Glutamatergic neuron (in vitro differentiated cells): ENCODE results near the gene RRAGB. TPM values are rescaled to one million over a fixed set of nuclear protein-coding genes. Genes with fewer than 3 reads are reported as not detected.
"Not testable (repeated sequence)": the region's sequence is repeated elsewhere in the genome, so short reads cannot be mapped to it uniquely, and the experiment has no call there.

ENCODE experiments used
- DNase-seq: peaks from one replicate; pipeline ENCODE4 v3.0.0; 2022
- H3K27ac Mint-ChIP-seq: one replicate; pipeline ENCODE4 v1.8.0; 2020; ENCODE audit warnings: mild to moderate bottlenecking, mixed read lengths, inconsistent platforms; ENCODE audit not compliant: unreplicated experiment
- H3K27me3 Mint-ChIP-seq: one replicate; pipeline ENCODE4 v1.8.0; 2020; ENCODE audit warnings: mild to moderate bottlenecking, moderate library complexity, mixed read lengths, inconsistent platforms; ENCODE audit not compliant: unreplicated experiment
- H3K36me3 Mint-ChIP-seq: one replicate; pipeline ENCODE4 v1.8.0; 2020; ENCODE audit warnings: mild to moderate bottlenecking, mixed read lengths, inconsistent platforms; ENCODE audit not compliant: unreplicated experiment
- H3K4me1 Mint-ChIP-seq: one replicate; pipeline ENCODE4 v1.8.0; 2020; ENCODE audit warnings: mild to moderate bottlenecking, low read depth, mixed read lengths, inconsistent platforms; ENCODE audit not compliant: unreplicated experiment
- H3K4me3 Mint-ChIP-seq: one replicate; pipeline ENCODE4 v1.8.0; 2020; ENCODE audit warnings: mild to moderate bottlenecking, mixed read lengths, inconsistent platforms; ENCODE audit not compliant: unreplicated experiment
- H3K9me3 Mint-ChIP-seq: one replicate; pipeline ENCODE4 v1.8.0; 2020; ENCODE audit warnings: mild to moderate bottlenecking, moderate library complexity, mixed read lengths, inconsistent platforms; ENCODE audit not compliant: unreplicated experiment
- total RNA-seq: library from RNA; stranded (reverse); fragmentation: NEBNext Ultra II Directional; extraction: Animal tissue kit (Norgen Biotek cat#: 25700); gene quantifications from one replicate; pipeline ENCODE4 v1.2.1, GENCODE V29; 2021; ENCODE audit not compliant: unreplicated experiment
- TF ChIP-seq, protein P1 (sequence below): fragments of 200-600 bp; sonication (generic); IDR thresholded peaks from one replicate; pipeline ENCODE4 v1.5.0; 2021; ENCODE audit not compliant: partially characterized antibody, unreplicated experiment

Gene RRAGB
- total RNA-seq, 1 donor from 2014 or later, result 29.5 TPM

- DNase-seq, result no peak
- no peaks in the 10 kb centered on the region for H3K4me1 Mint-ChIP-seq
- H3K27me3 Mint-ChIP-seq, result no peaks in the 10 kb centered on the region
- H3K27ac Mint-ChIP-seq, result no peak overlapping the region
- peaks cover 6% of the 10 kb centered on the region for H3K36me3 Mint-ChIP-seq
- H3K4me3 Mint-ChIP-seq, result no peak overlapping the region
- TF ChIP-seq, protein P1, sequence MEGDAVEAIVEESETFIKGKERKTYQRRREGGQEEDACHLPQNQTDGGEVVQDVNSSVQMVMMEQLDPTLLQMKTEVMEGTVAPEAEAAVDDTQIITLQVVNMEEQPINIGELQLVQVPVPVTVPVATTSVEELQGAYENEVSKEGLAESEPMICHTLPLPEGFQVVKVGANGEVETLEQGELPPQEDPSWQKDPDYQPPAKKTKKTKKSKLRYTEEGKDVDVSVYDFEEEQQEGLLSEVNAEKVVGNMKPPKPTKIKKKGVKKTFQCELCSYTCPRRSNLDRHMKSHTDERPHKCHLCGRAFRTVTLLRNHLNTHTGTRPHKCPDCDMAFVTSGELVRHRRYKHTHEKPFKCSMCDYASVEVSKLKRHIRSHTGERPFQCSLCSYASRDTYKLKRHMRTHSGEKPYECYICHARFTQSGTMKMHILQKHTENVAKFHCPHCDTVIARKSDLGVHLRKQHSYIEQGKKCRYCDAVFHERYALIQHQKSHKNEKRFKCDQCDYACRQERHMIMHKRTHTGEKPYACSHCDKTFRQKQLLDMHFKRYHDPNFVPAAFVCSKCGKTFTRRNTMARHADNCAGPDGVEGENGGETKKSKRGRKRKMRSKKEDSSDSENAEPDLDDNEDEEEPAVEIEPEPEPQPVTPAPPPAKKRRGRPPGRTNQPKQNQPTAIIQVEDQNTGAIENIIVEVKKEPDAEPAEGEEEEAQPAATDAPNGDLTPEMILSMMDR, result no peak
- H3K9me3 Mint-ChIP-seq, result no peaks in the 10 kb centered on the region
Measured at GRCh38 chrX:55767100-55767499, 49.6 kb downstream of the RRAGB start.

DNA sequence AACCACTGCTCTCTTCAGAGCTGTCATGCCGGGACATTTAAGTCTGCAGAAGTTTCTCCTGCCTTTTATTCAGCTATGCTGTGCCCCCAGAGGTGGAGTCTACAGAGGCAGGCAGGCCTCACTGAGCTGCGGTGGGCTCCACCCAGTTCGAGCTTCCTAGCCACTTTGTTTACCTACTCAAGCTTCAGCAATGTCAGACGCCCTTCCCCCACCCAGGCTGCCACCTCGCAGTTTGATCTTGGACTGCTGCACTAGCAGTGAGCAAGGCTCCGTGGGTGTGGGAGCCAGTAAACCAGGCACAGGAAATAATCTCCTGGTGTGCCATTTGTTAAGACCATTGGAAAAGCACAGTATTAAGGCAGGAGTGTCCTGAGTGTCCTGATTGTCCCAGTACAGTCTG, 56.9 kb downstream of the RRAGB start:
- H3K27ac Mint-ChIP-seq, DNase-seq, H3K4me1 Mint-ChIP-seq, H3K36me3 Mint-ChIP-seq, H3K27me3 Mint-ChIP-seq, H3K4me3 Mint-ChIP-seq, H3K9me3 Mint-ChIP-seq: not testable (repeated sequence)

DNA sequence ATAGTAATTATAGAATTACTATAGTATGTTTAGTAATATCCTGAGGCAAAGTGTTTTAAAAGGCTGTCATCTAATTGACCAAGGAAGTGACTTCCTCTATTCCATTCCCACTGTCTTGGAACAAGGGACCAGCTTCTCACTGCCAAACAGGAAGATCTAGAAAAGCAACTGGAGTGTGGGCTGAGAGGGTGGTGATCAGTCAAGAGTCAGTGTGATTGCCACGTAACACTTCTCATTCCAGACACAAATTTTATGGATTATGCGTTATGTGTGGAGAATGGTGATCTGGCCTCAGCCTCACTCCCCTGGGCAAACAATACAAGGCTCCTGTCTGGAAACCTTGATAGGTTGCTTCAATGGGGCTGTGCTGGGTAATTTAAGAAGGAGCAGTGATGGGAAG, 60.0 kb downstream of the RRAGB start:
- Mint-ChIP-seq H3K4me1 (no peaks in the 10 kb centered on the region), H3K27ac (no peak overlapping the region)
- TF ChIP-seq, protein P1, result no peak

GRCh38 chrX:55778322-55778721, 60.8 kb downstream of the RRAGB start:
- H3K27me3 Mint-ChIP-seq, result no peaks in the 10 kb centered on the region

More for the DNA sequence above, 60.0 kb downstream of the RRAGB start:
- H3K9me3 Mint-ChIP-seq, result no peaks in the 10 kb centered on the region
- H3K27me3 Mint-ChIP-seq, result no peaks in the 10 kb centered on the region
- DNase-seq, result no peak
- no peak overlapping the region for H3K4me3 Mint-ChIP-seq
- no peaks in the 10 kb centered on the region for H3K36me3 Mint-ChIP-seq

DNA sequence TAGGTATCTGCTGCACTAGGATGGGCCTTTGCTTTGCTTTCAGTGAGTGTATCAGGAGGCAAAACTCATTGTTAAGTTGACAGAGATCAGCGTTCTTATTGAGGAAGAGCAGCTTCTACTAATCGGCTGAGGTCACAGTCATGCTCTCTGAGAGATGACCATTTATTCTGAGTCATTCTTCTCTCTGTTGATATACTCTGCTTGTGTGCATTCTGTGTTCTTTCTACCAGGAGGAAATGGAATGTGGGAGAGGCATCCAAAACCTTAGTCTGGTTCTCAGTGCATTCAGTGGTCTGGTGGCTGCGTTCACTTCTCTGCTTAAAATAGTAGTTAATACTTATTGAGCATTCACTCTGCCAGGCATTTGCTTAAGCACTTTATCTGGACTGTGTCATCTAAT, 66.2 kb downstream of the RRAGB start:
- no peaks in the 10 kb centered on the region for H3K4me1 Mint-ChIP-seq
- DNase-seq, result no peak
- no peaks in the 10 kb centered on the region for H3K36me3 Mint-ChIP-seq
- no peaks in the 10 kb centered on the region for H3K9me3 Mint-ChIP-seq
- TF ChIP-seq, protein P1, result no peak
- no peak overlapping the region for H3K4me3 Mint-ChIP-seq
- H3K27ac Mint-ChIP-seq, result no peak overlapping the region
- peaks cover 2% of the 10 kb centered on the region for H3K27me3 Mint-ChIP-seq

More at GRCh38 chrX:55778322-55778721, 60.8 kb downstream of the RRAGB start:
- Mint-ChIP-seq H3K4me3 (no peak overlapping the region), H3K4me1 (no peaks in the 10 kb centered on the region), H3K27ac (no peak overlapping the region), H3K9me3 (no peaks in the 10 kb centered on the region), H3K36me3 (no peaks in the 10 kb centered on the region)
- DNase-seq, result no peak
- TF ChIP-seq, protein P1, result no peak

- no peaks in the 10 kb centered on the region for H3K36me3 Mint-ChIP-seq
Measured at GRCh38 chrX:55787063-55787462, 69.5 kb downstream of the RRAGB start.

More at GRCh38 chrX:55787063-55787462, 69.5 kb downstream of the RRAGB start:
- DNase-seq, result no peak
- no peak overlapping the region for H3K27ac Mint-ChIP-seq
- no peaks in the 10 kb centered on the region for H3K4me1 Mint-ChIP-seq
- H3K9me3 Mint-ChIP-seq, result no peaks in the 10 kb centered on the region
- H3K27me3 Mint-ChIP-seq, result peaks cover 2% of the 10 kb centered on the region
- no peak overlapping the region for H3K4me3 Mint-ChIP-seq
- TF ChIP-seq, protein P1, result no peak
